HG03354 (cell line): ENCODE data around the gene PPP4R3B.

Experiments used
- ATAC-seq: cut with Tn5 transposase; IDR thresholded peaks from one replicate; pipeline ENCODE4 v1.9.1; 2021; ENCODE audit warnings: mild to moderate bottlenecking; ENCODE audit not compliant: unreplicated experiment, poor library complexity, severe bottlenecking

Gene PPP4R3B

DNA sequence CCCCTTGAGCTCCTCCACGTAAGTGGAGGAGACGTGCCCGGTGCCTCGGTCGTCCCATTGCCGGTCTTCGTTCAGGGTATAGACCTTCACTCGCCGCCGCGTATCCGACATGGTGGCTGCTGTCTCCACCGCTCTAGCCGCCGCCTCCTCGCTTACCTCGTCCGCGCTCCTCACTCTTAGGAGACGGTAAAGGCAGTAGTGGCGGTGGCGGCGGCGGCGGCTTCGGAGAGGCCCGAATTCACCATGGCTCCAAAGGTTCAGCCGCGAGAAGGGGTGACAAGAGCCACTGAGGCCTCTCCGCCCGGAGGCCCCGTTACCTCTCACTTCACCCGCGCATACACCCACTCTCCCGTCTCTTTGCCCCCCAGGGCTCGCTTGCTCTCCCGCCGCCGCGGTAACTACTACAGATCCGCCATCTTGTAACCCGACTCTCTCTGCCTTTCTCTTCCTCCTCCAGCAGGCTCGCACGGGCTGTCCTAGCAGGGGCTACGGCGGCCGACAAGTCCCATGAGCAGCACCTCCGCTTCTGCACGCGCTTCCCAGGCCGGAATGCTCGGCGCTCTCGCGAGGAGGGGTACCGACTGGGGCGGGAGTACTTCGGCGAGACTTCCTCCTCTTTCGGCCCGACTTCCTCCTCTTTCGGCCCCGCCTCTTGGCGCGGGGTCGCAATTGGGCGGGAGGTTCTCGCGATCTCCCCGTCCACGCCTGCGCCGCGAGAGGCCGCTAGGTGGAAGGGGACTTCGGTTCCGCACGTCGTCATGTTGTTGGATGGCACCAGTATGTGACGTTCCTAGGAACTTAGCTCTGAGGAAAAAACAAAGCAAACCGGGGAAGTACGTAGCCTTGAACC, at the start of gene PPP4R3B:
Gene PPP4R3B (minus strand): TSS at position 448 of the 850 bp plus-strand sequence. CDS start 337 bp downstream, at position 111.
- peak; percentile 82 for ATAC-seq

DNA sequence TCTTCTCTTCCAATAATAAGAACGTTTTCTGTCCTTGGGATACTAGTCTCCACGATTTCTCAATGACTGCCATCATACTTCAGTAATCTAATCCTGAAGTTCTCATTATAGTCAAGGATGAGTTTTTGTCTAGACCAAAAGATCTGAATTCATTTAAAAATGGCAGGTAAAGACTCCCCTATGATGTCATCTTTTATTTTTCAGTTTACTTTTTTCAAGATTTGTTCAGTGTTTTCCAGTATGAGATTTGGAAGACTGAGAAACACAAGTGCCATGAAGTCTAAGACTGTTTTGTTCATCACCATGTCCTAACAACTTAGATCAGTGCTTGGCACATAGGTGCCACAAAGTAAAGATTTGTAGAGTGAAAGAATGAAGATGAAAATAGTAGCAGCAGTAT, 35.8 kb upstream of the PPP4R3B start:
- no peak for ATAC-seq

- ATAC-seq: no peak
Measured at GRCh38 chr2:55649211-55649610, 31.8 kb upstream of the PPP4R3B start.

DNA sequence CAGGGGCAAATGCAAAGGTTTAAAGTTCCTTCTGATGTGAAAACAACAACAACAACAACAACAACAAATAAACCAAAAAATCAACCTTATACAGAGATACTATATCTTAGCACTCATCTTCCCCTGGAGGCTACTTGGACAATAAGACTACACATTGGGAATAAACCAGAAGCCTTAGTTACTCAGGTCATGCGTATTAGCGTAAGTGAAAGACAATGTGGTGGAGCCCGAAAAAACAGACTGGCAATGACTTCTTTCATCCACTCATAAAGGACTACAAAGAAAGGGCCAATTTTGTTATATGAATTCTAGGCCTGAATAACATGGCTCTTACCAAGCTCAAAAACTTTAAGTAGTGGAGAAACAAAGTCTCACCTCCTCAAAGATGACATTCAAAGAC, 19.4 kb upstream of the PPP4R3B start:
- no peak for ATAC-seq

DNA sequence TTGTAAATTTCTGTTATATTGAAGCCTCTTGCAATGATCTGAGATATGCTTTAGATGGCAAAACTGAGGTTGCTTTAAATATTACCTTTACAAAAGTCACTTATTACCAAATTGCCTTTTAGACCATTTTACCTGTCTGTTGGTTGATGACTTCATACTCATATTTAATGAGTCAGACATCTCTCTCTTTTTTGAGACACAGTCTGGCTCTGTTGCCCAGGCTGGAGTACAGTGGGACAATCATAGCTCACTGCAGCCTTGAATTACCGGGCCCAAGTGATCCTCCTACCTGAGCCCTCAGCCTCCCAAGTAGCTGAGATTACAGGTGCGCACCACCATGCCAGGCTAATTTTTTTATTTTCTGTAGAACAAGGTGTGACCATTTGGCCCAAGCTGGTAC, 11.5 kb upstream of the PPP4R3B start:
- no peak for ATAC-seq

DNA sequence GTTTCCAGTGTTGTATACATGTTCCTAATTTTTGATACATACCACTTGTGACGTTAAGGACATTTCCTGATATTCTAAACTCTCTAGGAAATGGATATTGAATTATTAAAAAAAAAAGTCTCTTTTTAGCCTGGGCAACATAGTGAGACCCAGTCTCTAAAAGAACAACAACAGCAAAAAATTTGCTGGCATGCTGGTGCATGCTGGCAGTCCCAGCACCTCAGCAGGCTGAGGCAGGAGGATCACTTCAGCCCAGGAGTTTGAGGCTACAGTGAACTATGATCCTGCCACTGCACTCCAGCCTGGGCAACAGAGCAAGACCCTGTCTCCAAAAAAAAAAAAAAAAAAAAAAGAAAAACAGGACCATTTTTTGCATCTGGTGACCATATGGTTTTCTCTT, 10.5 kb upstream of the PPP4R3B start:
- ATAC-seq: no peak

DNA sequence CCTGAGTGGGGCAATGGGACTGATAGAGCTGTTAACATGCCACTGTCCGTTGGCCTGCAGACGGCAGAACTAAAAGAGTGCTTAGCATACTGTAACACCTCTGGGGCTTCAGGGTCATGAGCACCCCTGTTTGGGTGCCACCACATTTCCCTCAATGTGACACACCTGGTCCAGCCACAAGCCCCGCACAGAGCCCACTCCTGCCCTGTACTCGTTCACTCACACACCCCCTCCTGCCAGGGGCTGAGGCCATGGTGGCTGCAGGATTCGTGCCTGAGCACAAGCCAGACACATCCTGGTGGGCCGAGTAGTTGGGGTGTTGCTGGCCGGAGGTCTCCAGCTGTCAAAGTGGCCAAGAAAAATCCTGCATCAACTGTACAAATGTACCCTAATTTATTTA, 4.4 kb upstream of the PPP4R3B start:
- ATAC-seq: no peak

- ATAC-seq: no peak
Measured at GRCh38 chr2:55620123-55620779, 2.8 kb upstream of the PPP4R3B start.

DNA sequence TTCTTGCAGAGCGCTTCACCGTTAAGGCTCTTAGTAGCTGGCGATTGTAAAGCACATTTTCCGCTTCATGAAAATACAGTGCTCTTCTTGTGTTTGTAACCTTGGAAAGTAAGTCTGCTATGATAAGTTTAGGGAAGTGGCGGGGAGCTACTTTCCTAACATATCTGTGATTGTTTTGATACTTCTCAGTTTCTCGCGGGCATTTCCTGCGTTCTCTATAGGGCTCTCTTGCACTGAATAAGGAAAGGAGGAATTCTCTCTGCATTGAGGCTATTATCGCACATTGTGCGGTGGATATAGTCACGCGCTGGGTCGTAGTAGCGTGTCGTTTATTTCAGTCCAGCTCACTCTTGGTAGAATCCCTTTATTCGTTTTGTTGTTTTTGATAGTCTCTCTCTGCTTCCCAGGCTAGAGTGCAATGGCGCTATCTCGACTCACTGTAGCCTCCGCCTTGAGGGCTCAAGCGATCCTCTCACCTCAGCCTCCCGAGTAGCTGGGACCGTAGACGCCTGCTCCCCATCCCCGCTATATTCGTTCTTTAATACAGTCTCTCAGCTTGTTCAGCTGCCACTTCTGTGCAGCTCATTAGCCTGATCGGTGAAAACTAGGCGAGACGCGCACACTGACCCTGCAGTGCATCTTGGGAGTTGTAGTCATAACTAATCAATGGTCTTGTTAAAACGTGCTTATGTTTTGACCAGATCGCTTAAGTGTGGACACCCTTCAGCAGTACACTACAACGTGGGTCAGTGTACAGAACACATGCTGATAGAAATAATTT, 1.0 kb upstream of the PPP4R3B start:
- peak; percentile 43 for ATAC-seq

GRCh38 chr2:55618025-55618274, 528 bp upstream of the PPP4R3B start:
- ATAC-seq: no peak

- peak; percentile 36 for ATAC-seq
Measured at GRCh38 chr2:55616551-55617174, 759 bp downstream of the PPP4R3B start.

DNA sequence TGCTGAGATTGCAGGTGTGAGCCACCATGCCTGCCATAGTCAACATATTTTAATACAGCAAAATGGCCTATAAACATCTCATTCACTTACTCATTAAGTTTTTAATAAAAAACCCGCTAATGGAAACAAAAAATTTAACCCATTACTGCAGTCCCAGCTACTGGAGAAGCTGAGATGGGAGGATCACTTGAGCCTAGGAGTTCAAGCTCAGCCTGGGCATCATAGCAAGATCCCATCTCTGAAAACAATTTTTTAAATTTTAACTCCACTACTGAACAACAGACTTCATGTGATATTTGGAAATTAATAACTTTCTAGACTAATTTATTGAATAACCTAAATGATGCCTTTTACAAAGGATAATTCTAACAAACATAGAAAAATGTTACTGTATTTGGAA, 5.4 kb downstream of the PPP4R3B start:
- ATAC-seq: no peak

- no peak for ATAC-seq
Measured at GRCh38 chr2:55610954-55611743, 6.3 kb downstream of the PPP4R3B start.

- no peak for ATAC-seq
Measured at GRCh38 chr2:55609938-55610578, 7.4 kb downstream of the PPP4R3B start.

GRCh38 chr2:55609193-55609794, 8.1 kb downstream of the PPP4R3B start:
- no peak for ATAC-seq

DNA sequence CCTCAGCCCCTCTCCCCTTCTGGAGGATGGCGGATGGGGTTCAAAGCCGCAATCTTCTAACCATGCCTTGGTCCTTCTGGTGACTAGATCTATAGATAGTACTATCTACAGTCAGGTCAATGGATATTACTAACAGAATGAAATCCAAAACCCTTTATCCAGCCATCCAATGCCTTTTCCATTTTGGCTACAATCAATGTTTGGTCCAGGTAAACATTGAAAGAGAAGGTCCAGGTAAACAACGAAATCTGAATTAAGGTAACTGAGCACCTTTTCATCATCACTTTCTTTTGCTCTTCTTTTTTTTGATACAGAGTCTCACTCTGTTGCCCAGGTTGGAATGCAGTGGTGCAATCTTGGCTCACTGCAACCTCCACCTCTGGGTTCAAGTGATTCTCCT, 9.7 kb downstream of the PPP4R3B start:
- ATAC-seq: no peak

GRCh38 chr2:55604027-55604565, 13.3 kb downstream of the PPP4R3B start:
- ATAC-seq: no peak

GRCh38 chr2:55601849-55602248, 15.6 kb downstream of the PPP4R3B start:
- no peak for ATAC-seq
